Endothelial cell of umbilical vein (primary cell): ENCODE data around the gene POLR3G. TPM values are rescaled to one million over a fixed set of nuclear protein-coding genes. Genes with fewer than 3 reads are reported as not detected.

Experiments
- BruUV-seq: library from RNA; stranded (reverse); fragments of 400-500 nt; replicated peaks from 2 replicates; lab custom pipeline; 2021; lab: Mats Ljungman, UMichigan
- CTCF ChIA-PET: fragments of 300-600, 350-600 bp; sonication (Branson Sonifier 250); formaldehyde crosslinking; loops from one replicate; lab custom pipeline; 2021; ENCODE audit warnings: antibody characterized with exemption, inconsistent platforms; lab: Charles Lee
- POLR2A ChIA-PET: fragments of 300-600, 350-600 bp; sonication (Branson Sonifier 250); formaldehyde crosslinking; loops from one replicate; lab custom pipeline; 2021; ENCODE audit warnings: antibody characterized with exemption, inconsistent platforms; lab: Charles Lee
- DNase-seq: peaks from one replicate; pipeline ENCODE4 v3.0.0-alpha.2; 2011; ENCODE audit warnings: low read depth, low spot score
- FAIRE-seq: peaks from 2 replicates; lab custom pipeline; 2011; peaks lifted over from hg19 to GRCh38; lab: Jason Lieb, UNC
- H2AFZ ChIP-seq: 2 replicates; pipeline ENCODE4 v1.6.0; 2012; ENCODE audit warnings: low read depth, low read length, control low read depth, inconsistent platforms
- H3K27ac ChIP-seq: 2 replicates; pipeline ENCODE4 v1.5.1; 2011; ENCODE audit warnings: low read depth, mild to moderate bottlenecking, control low read depth, low read length, moderate library complexity; ENCODE audit not compliant: insufficient read depth
- H3K27me3 ChIP-seq, 2 experiments: 2 replicates each; pipeline versions ENCODE4 v1.6.0 to v1.6.1; 2011; ENCODE audit warnings: low read length in 2 of 2, mixed read lengths in 1 of 2; ENCODE audit not compliant: control insufficient read depth in 2 of 2, insufficient read depth in 2 of 2
- H3K36me3 ChIP-seq, 2 experiments: 2 replicates in 1 of 2; 3 replicates in 1 of 2; pipeline ENCODE4 v1.5.1; 2011; ENCODE audit warnings: low read length in 2 of 2, mild to moderate bottlenecking in 1 of 2, moderate library complexity in 1 of 2; ENCODE audit not compliant: control insufficient read depth in 2 of 2, insufficient read depth in 2 of 2; ENCODE audit errors: extremely low read depth in 1 of 2
- H3K4me1 ChIP-seq: 3 replicates; pipeline ENCODE4 v1.5.1; 2011; ENCODE audit warnings: mild to moderate bottlenecking, low read length; ENCODE audit not compliant: control insufficient read depth, insufficient read depth; ENCODE audit errors: extremely low read depth
- H3K4me2 ChIP-seq: 2 replicates; pipeline ENCODE4 v1.6.1; 2011; ENCODE audit warnings: low read length, control low read depth, mixed read lengths; ENCODE audit not compliant: insufficient read depth
- H3K4me3 ChIP-seq, 3 experiments: fragments of 200-600 bp in 1 of 3; sonication (generic), shearing (Covaris generic) in 1 of 3; replicated peaks in 1 of 3; 2 replicates each; pipeline ENCODE4 v1.5.1; 2011 to 2016; ENCODE audit warnings: control low read depth in 3 of 3, low read length in 3 of 3, mild to moderate bottlenecking in 2 of 3, inconsistent platforms in 1 of 3, low read depth in 1 of 3, moderate library complexity in 1 of 3; ENCODE audit not compliant: insufficient read depth in 1 of 3
- H3K79me2 ChIP-seq: 2 replicates; pipeline ENCODE4 v1.6.0; 2012; ENCODE audit warnings: low read length, inconsistent platforms; ENCODE audit not compliant: control insufficient read depth, insufficient read depth
- H3K9ac ChIP-seq: replicated peaks from 2 replicates; pipeline ENCODE3; 2011; ENCODE audit warnings: low read length, control low read depth; ENCODE audit not compliant: insufficient read depth; ENCODE audit errors: extremely low read depth
- H3K9me1 ChIP-seq: replicated peaks from 3 replicates; pipeline ENCODE4 v1.6.0; 2011; ENCODE audit warnings: mild to moderate bottlenecking, low read length; ENCODE audit not compliant: control insufficient read depth, insufficient read depth; ENCODE audit errors: extremely low read depth
- H3K9me3 ChIP-seq: replicated peaks from 2 replicates; pipeline ENCODE4 v1.5.1; 2012; ENCODE audit warnings: low read length, inconsistent platforms; ENCODE audit not compliant: control insufficient read depth, insufficient read depth
- H4K20me1 ChIP-seq: replicated peaks from 2 replicates; pipeline ENCODE3; 2011; ENCODE audit warnings: mild to moderate bottlenecking, low read length; ENCODE audit not compliant: control insufficient read depth, insufficient read depth; ENCODE audit errors: extremely low read depth
- CTCF ChIP-seq, 2 donors: IDR thresholded peaks; 1 replicate in 1 of 2; 2 replicates in 1 of 2; pipeline ENCODE4 v1.5.1; 2011; ENCODE audit warnings: low read length in 2 of 2, mild to moderate bottlenecking in 2 of 2, moderate library complexity in 2 of 2, control low read depth in 1 of 2, inconsistent platforms in 1 of 2, low read depth in 1 of 2; ENCODE audit not compliant: insufficient read depth in 1 of 2; ENCODE audit errors: extremely low read depth in 1 of 2
- EZH2 ChIP-seq: IDR thresholded peaks from 2 replicates; pipeline ENCODE4 v1.6.1; 2012; ENCODE audit warnings: borderline replicate concordance, low read depth, mild to moderate bottlenecking, moderate library complexity, low read length, inconsistent platforms; ENCODE audit not compliant: severe bottlenecking
- FOS ChIP-seq: IDR thresholded peaks from 2 replicates; pipeline ENCODE4 v1.6.1; 2011; ENCODE audit warnings: mild to moderate bottlenecking, low read length, moderate library complexity, borderline replicate concordance; ENCODE audit not compliant: insufficient read depth
- GATA2 ChIP-seq: IDR thresholded peaks from 2 replicates; pipeline ENCODE4 v1.7.0; 2011; ENCODE audit warnings: low read depth, mild to moderate bottlenecking, moderate library complexity, mixed read lengths, low read length; ENCODE audit not compliant: insufficient read length, insufficient read depth
- JUN ChIP-seq: IDR thresholded peaks from 2 replicates; pipeline ENCODE4 v1.6.1; 2011; ENCODE audit warnings: borderline replicate concordance, low read depth; ENCODE audit not compliant: insufficient read length, insufficient read depth
- MAX ChIP-seq: IDR thresholded peaks from 2 replicates; pipeline ENCODE4 v1.6.1; 2011; ENCODE audit not compliant: insufficient read depth, insufficient read length
- MYC ChIP-seq: IDR thresholded peaks from one replicate; pipeline ENCODE4 v1.6.1; 2011; ENCODE audit warnings: mild to moderate bottlenecking, low read depth, low read length
- POLR2A ChIP-seq: IDR thresholded peaks from 2 replicates; pipeline ENCODE4 v1.6.1; 2012; ENCODE audit warnings: low read depth, mild to moderate bottlenecking, control low read depth, low read length
- POLR2AphosphoS5 ChIP-seq: IDR thresholded peaks from 2 replicates; pipeline ENCODE4 v1.6.1; 2012; ENCODE audit warnings: low read depth, mild to moderate bottlenecking, control low read depth, low read length, moderate library complexity; ENCODE audit not compliant: insufficient read depth
- dilution Hi-C: fragments of 300-500 bp; cut with MboI; formaldehyde crosslinking; loops from one replicate; pipeline ENCODE4 v1.15.0; 2019; ENCODE audit warnings: low sequenced_read_pairs; ENCODE audit not compliant: extremely low pct_ligation_motif_present
- intact Hi-C: fragments of 100-400 bp; cut with micrococcal nuclease; formaldehyde crosslinking; loops from one replicate; pipeline ENCODE4 v1.10.0; 2022
- polyA plus RNA-seq, 4 experiments: library from polyadenylated mRNA; depleted of rRNA in 3 of 4; stranded (reverse) in 3 of 4; unstranded in 1 of 4; fragments of >200 nt; gene quantifications; 2 replicates each; pipeline versions ENCODE4 v1.2.1 to v1.2.3, GENCODE V29; 2011 to 2012; ENCODE audit warnings: missing spikeins in 1 of 4
- total RNA-seq: library from RNA; stranded (reverse); gene quantifications from 2 replicates; pipeline ENCODE4 v1.2.3, GENCODE V29; 2021

Gene POLR3G
- total and polyA plus RNA-seq, 2 donors (not counting 3 experiments of a cell fraction or from before 2014, with no cell fraction given): 15.0 to 15.7 TPM

GRCh38 chr5:90518661-90519060, 44.0 kb downstream of the POLR3G start:
- intact Hi-C loops: loop anchor here (1.0 kb wide), 1 partner anchor 11 kb away; the partner anchor contains the start of gene LYSMD3
- FAIRE-seq (no peak), DNase-seq (peak; percentile 39)
- TF ChIP-seq POLR2AphosphoS5 (no peak), MAX (peak; percentile 18), GATA2 (no peak), CTCF (IDR thresholded peaks at IDR 0.05; ENCODE audit: extremely low read depth in 1 of 2, insufficient read depth in 1 of 2, low read depth in 1 of 2, low read length in 2 of 2) (no peak), FOS (peak; percentile 8), POLR2A (no peak), MYC (no peak), EZH2 (no peak), JUN (peak; percentile 72)
- BruUV-seq: TSS peak; percentile 32
- Histone ChIP-seq H3K9ac (peak overlapping the region; percentile 2), H4K20me1 (no peaks in the 10 kb centered on the region), H3K4me1 (peaks cover 5% of the 10 kb centered on the region), H3K36me3 (peaks cover 1 to 2% of the 10 kb centered on the region in 2 experiments), H3K4me2 (no peak overlapping the region), H3K9me3 (no peaks in the 10 kb centered on the region), H2AFZ (no peak overlapping the region), H3K27ac (peak overlapping the region; percentile 41), H3K4me3 (no peak overlapping the region), H3K9me1 (no peaks in the 10 kb centered on the region), H3K79me2 (no peaks in the 10 kb centered on the region), H3K27me3 (no peaks in the 10 kb centered on the region)
- ChIA-PET POLR2A (no interaction called here), CTCF (interaction anchor here (0.7 to 1.5 kb wide), 6 partner anchors 10 to 79 kb away, joined by 3 to 9 read pairs (median 4); partner anchors contain the start of gene LYSMD3)
- dilution Hi-C loops: no loop called here
